IPS DF 4.7 (cell line): ENCODE results near the gene GSTM5.
"Not testable (repeated sequence)": the region's sequence is repeated elsewhere in the genome, so short reads cannot be mapped to it uniquely, and the experiment has no call there.

Experiments
- DNase-seq: peaks from one replicate; pipeline ENCODE4 v3.0.0-alpha.2; 2013; ENCODE audit warnings: low spot score; ENCODE audit errors: extremely low read depth

The GSTM5 gene

GRCh38 chr1:109726728-109727373, 14.8 kb downstream of the GSTM5 start:
- no peak for DNase-seq

GRCh38 chr1:109728870-109729269, 16.8 kb downstream of the GSTM5 start:
- DNase-seq = no peak

- DNase-seq = no peak
Observed at GRCh38 chr1:109730666-109731065, 18.6 kb downstream of the GSTM5 start.

- DNase-seq = no peak
Observed at GRCh38 chr1:109732390-109732881, 20.4 kb downstream of the GSTM5 start.

GRCh38 chr1:109733236-109733870, 21.3 kb downstream of the GSTM5 start:
- no peak for DNase-seq

GRCh38 chr1:109739738-109740614, 27.9 kb downstream of the GSTM5 start:
- DNase-seq = no peak

GRCh38 chr1:109740615-109741373, 28.7 kb downstream of the GSTM5 start, which contains the start of gene GSTM3:
Gene GSTM3 (minus strand): TSS chr1:109741038. CDS start chr1:109740287, 751 bp downstream.
- no peak for DNase-seq

GRCh38 chr1:109748311-109748710, 36.3 kb downstream of the GSTM5 start:
- DNase-seq = not testable (repeated sequence)

GRCh38 chr1:109749221-109749620, 37.2 kb downstream of the GSTM5 start:
- DNase-seq = no peak

GRCh38 chr1:109750241-109750882, 38.3 kb downstream of the GSTM5 start:
- no peak for DNase-seq

- DNase-seq = no peak
Observed at GRCh38 chr1:109750920-109751319, 38.9 kb downstream of the GSTM5 start.

- no peak for DNase-seq
Observed at GRCh38 chr1:109751531-109752260, 39.6 kb downstream of the GSTM5 start.

GRCh38 chr1:109754738-109755137, 42.7 kb downstream of the GSTM5 start:
- no peak for DNase-seq

- not testable (repeated sequence) for DNase-seq
Observed at GRCh38 chr1:109756325-109756724, 44.3 kb downstream of the GSTM5 start.

GRCh38 chr1:109756848-109757521, 44.9 kb downstream of the GSTM5 start:
- no peak for DNase-seq

- DNase-seq = no peak
Observed at GRCh38 chr1:109757936-109758786, 46.1 kb downstream of the GSTM5 start.

- DNase-seq = no peak
Observed at GRCh38 chr1:109759513-109760334, 47.7 kb downstream of the GSTM5 start.
